ENCODE data around the gene FKBP3. TPM values are rescaled to one million over a fixed set of nuclear protein-coding genes. Genes with fewer than 3 reads are reported as not detected.

Gene FKBP3
- polyA plus RNA-seq, 1 experiment = 8.9 TPM

- DNase-seq (ENCODE audit: low read depth) = no peak
- POLR2A ChIA-PET = no interaction called here
- Histone ChIP-seq H3K27me3 (ENCODE audit: control insufficient read depth, insufficient read depth, low read length) (no peaks in the 10 kb centered on the region), H3K36me3 (ENCODE audit: control insufficient read depth, insufficient read depth, low read length) (peaks cover 6% of the 10 kb centered on the region; the same call in 1 of the 2 replicates), H3K4me3 (ENCODE audit: low read depth, low read length) (no peak overlapping the region)
- CTCF ChIA-PET = no interaction called here
- TF ChIP-seq CTCF (IDR thresholded peaks at IDR 0.05; ENCODE audit: insufficient read depth, low read depth, low read length) = no peak
Measured at GRCh38 chr14:45114327-45114726, 20.0 kb downstream of the FKBP3 start.

GRCh38 chr14:45112896-45113781 is 21.1 kb downstream of the FKBP3 start:
- no peak for TF ChIP-seq CTCF (IDR thresholded peaks at IDR 0.05; ENCODE audit: insufficient read depth, low read depth, low read length)
- Histone ChIP-seq H3K27me3 (ENCODE audit: control insufficient read depth, insufficient read depth, low read length) (no peaks in the 10 kb centered on the region), H3K36me3 (ENCODE audit: control insufficient read depth, insufficient read depth, low read length) (peaks cover 6% of the 10 kb centered on the region; the same call in 1 of the 2 replicates), H3K4me3 (ENCODE audit: low read depth, low read length) (no peak overlapping the region)
- ChIA-PET POLR2A (no interaction called here), CTCF (interaction anchor here (0.6 to 1.1 kb wide), 2 partner anchors 116 to 156 kb away, joined by 3 to 4 read pairs; no protein-coding TSS in a partner anchor)
- DNase-seq (ENCODE audit: low read depth) = no peak

- POLR2A ChIA-PET = no interaction called here
- CTCF ChIA-PET = interaction anchor here (0.5 kb wide), 1 partner anchor 148 kb away, joined by 3 read pairs; no protein-coding TSS in a partner anchor
Measured at GRCh38 chr14:45104561-45104960, 29.7 kb downstream of the FKBP3 start.

DNA sequence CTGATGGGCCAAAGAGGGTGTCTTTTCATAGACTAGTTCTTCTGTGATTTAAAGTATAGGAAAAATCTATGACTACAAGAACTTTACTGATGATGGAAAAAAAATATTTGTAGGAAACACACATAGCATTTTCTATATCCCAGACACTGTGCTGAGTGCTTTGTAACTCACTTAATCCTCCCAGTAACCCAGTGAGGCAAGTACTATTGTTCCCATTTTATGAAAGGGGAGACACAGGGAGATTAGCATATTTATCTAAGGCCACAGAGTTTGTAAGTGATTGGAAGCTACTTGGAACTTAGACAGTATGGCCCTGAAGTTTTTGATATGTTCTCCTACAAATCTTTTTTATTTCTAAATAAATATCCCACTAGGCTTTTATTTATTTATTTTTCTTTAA is 30.5 kb downstream of the FKBP3 start:
- ChIA-PET CTCF (no interaction called here), POLR2A (no interaction called here)
- Histone ChIP-seq H3K4me3 (ENCODE audit: low read depth, low read length) (no peak overlapping the region), H3K36me3 (ENCODE audit: control insufficient read depth, insufficient read depth, low read length) (peaks cover 6% of the 10 kb centered on the region), H3K27me3 (ENCODE audit: control insufficient read depth, insufficient read depth, low read length) (no peaks in the 10 kb centered on the region)
- no peak for DNase-seq (ENCODE audit: low read depth)
- no peak for TF ChIP-seq CTCF (IDR thresholded peaks at IDR 0.05; ENCODE audit: insufficient read depth, low read depth, low read length)

More at GRCh38 chr14:45104561-45104960, 29.7 kb downstream of the FKBP3 start:
- no peak for DNase-seq (ENCODE audit: low read depth)
- no peak overlapping the region for H3K4me3 ChIP-seq (ENCODE audit: low read depth, low read length)
- no peaks in the 10 kb centered on the region for H3K27me3 ChIP-seq (ENCODE audit: control insufficient read depth, insufficient read depth, low read length)
- peaks cover 6% of the 10 kb centered on the region for H3K36me3 ChIP-seq (ENCODE audit: control insufficient read depth, insufficient read depth, low read length)
- no peak for TF ChIP-seq CTCF (IDR thresholded peaks at IDR 0.05; ENCODE audit: insufficient read depth, low read depth, low read length)

DNA sequence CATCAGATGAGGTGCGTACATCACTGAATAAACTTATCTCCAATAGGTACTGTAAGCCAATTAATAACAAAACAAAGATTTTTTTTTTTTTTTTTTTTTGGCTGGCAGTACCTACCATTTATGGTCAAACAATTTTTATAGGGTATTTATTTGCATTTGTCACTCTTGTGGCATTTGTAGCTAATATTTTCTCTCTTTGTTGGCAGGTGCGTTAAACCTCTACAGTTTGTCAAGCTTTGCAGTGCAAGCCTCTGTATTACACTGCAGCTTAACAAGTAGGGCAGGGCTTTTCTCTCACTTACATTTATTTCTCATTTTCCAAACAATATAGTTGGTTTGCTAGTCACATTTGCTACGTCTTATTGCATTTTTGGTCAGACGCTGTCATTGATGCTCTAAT is 38.1 kb downstream of the FKBP3 start:
- Histone ChIP-seq H3K4me3 (ENCODE audit: low read depth, low read length) (no peak overlapping the region), H3K27me3 (ENCODE audit: control insufficient read depth, insufficient read depth, low read length) (no peaks in the 10 kb centered on the region), H3K36me3 (ENCODE audit: control insufficient read depth, insufficient read depth, low read length) (peaks cover 7% of the 10 kb centered on the region)
- CTCF ChIA-PET = no interaction called here
- no peak for DNase-seq (ENCODE audit: low read depth)
- POLR2A ChIA-PET = no interaction called here
- no peak for TF ChIP-seq CTCF (IDR thresholded peaks at IDR 0.05; ENCODE audit: insufficient read depth, low read depth, low read length)

Data from BJ (cell line).